ENCODE results near the gene VPS4A. TPM values are rescaled to one million over a fixed set of nuclear protein-coding genes. Genes with fewer than 3 reads are reported as not detected.
"Not testable (repeated sequence)": the region's sequence is repeated elsewhere in the genome, so short reads cannot be mapped to it uniquely, and the experiment has no call there.

Gene VPS4A
- total and polyA plus RNA-seq, 7 donors = 38.1 to 76.2 (median 56.5) TPM

DNA sequence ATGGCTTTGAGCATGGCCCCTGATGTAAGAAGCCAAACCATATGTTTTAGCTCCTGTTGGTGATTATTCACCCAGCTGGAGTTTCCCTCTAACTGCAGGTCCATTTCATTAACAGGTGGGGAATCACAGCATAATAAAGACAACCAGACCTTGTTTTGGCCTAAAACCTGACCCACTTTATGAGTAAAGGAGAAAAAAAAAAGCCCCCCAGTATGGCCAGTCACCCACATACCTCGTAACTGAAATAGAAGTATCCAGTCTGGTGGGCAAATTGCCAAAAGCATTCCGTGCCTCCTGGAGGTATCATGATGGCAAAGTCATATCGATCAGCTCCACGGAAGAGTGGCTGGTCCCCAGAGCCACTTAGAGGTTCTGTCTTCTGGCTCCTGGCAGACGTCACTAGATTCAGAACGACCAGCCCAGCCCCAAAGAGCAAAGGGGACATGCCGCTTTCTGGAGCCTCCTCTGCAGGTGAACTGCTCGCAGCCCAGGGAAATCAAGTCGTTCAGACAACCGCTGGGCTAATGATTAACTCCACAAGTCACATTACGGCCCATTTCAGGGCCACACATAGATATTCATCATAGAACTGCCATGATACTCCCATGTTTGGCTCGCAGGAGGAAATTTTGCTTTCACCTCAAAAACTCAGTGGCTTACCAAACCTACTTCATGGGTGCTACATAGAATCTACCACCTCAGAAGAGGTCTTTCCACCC is 40.3 kb downstream of the VPS4A start, which contains the start of gene TMED6:
TSS of gene TMED6 (minus strand) at position 478 of the 719 bp plus-strand sequence. CDS start at position 445, 33 bp downstream.
- 82 to 89% (median 85%) methylated on average over 12 of the region's 12 CpGs for WGBS, 3 donors
- Histone ChIP-seq H3K4me1 (peaks cover 5% of the 10 kb centered on the region), H3K27ac (no peak within 1 kb of the TSS), H3K36me3 (ENCODE audit: insufficient read depth in 1 of 2, low read depth in 1 of 2) (peaks cover 2 to 65% of the 10 kb centered on the region in 2 donors), H3K27me3 (ENCODE audit: insufficient read depth in 3 of 3, low read length in 2 of 3) (no peaks in the 10 kb centered on the region), H3K9me3 (no peaks in the 10 kb centered on the region), H3K4me3 (no peak within 1 kb of the TSS)
- DNase-seq = no peak
- intact Hi-C loops (cut with DNase I) = no loop called here
- no peak for ATAC-seq
- TF ChIP-seq, protein P1, sequence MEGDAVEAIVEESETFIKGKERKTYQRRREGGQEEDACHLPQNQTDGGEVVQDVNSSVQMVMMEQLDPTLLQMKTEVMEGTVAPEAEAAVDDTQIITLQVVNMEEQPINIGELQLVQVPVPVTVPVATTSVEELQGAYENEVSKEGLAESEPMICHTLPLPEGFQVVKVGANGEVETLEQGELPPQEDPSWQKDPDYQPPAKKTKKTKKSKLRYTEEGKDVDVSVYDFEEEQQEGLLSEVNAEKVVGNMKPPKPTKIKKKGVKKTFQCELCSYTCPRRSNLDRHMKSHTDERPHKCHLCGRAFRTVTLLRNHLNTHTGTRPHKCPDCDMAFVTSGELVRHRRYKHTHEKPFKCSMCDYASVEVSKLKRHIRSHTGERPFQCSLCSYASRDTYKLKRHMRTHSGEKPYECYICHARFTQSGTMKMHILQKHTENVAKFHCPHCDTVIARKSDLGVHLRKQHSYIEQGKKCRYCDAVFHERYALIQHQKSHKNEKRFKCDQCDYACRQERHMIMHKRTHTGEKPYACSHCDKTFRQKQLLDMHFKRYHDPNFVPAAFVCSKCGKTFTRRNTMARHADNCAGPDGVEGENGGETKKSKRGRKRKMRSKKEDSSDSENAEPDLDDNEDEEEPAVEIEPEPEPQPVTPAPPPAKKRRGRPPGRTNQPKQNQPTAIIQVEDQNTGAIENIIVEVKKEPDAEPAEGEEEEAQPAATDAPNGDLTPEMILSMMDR (IDR thresholded peaks at IDR 0.05) = no peak

DNA sequence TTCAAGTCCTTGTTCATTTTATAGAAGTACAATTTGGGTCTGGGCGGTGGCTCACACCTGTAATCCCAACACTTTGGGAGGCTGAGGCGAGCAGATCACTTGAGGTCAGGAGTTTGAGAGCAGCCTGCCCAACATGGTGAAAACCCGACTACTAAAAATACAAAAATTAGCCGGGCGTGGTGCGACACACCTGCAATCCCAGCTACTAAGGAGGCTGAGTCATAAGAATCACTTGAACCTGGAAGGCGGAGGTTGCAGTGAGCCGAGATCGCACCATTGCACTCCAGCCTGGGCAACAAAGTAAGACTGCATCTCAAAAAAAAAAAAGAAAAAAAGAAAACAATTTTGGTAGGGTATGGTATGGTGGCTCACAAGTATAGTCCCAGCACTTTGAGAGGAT is 48.9 kb downstream of the VPS4A start:
- peaks cover 2 to 52% of the 10 kb centered on the region in 2 donors for H3K36me3 ChIP-seq (ENCODE audit: insufficient read depth in 1 of 2, low read depth in 1 of 2)
- ATAC-seq; DNase-seq; intact Hi-C loops (cut with DNase I); H3K4me3 ChIP-seq; H3K9me3 ChIP-seq; H3K27me3 ChIP-seq (ENCODE audit: insufficient read depth in 3 of 3, low read length in 2 of 3); H3K27ac ChIP-seq: not testable (repeated sequence)
- H3K4me1 ChIP-seq = peaks cover 13% of the 10 kb centered on the region
- 96 to 97% (median 97%) methylated on average over 9 of the region's 9 CpGs for WGBS, 3 donors

DNA sequence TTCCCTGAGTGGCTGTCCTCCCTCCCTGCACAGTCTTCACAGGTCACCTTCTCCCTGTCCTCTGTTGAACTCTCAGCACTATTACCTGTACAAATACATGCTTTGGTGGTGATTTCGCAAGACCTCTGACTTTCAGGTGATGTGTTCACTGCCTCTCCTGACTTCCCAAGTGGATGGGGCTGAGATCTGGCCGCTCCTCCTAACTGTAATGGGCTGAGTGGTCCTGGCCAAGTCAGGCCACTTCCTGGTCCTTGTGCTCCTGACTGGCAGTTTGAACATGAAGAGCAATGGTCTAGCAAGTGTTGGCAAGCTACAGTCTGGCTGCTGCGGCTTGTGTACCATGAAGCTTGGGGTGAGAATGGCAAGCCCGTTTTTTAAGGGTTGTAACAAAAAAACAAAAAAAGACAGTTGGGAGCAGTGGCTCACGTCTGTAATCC is 52.1 kb downstream of the VPS4A start:
- TF ChIP-seq, protein P1 (IDR thresholded peaks at IDR 0.05) = no peak
- H3K4me3 ChIP-seq = no peak overlapping the region
- 84 to 92% (median 89%) methylated on average over 5 of the region's 5 CpGs for WGBS, 3 donors
- peaks cover 7 to 74% of the 10 kb centered on the region in 2 donors for H3K36me3 ChIP-seq (ENCODE audit: insufficient read depth in 1 of 2, low read depth in 1 of 2)
- no peaks in the 10 kb centered on the region for H3K9me3 ChIP-seq
- no peaks in the 10 kb centered on the region for H3K4me1 ChIP-seq
- intact Hi-C loops (cut with DNase I) = no loop called here
- peak in 1 of 4 donors; percentile 41 for ATAC-seq
- no peak overlapping the region for H3K27ac ChIP-seq
- no peak for DNase-seq
- H3K27me3 ChIP-seq (ENCODE audit: insufficient read depth in 3 of 3, low read length in 2 of 3) = no peaks in the 10 kb centered on the region

DNA sequence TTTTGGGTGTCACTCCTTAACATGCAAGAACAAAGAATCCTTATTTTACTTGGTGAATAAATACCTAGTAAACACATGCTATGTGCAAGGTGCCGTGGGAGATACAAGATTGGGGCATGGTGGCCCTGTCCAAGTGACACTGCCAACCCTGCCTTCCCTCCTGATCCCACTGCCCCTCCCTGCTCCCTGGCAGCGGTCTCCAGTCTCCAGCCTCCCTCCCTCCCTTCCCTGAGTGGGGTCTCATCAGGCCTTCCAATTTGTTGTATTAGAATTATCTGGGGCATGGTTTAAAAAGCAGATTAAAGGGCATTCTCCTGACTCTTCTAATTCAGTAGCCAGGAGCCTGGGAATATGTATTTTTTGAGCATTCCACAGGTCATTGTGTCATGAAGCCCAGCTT is 52.9 kb downstream of the VPS4A start:
- TF ChIP-seq, protein P1 (IDR thresholded peaks at IDR 0.05) = no peak
- Histone ChIP-seq H3K9me3 (no peaks in the 10 kb centered on the region), H3K36me3 (ENCODE audit: insufficient read depth in 1 of 2, low read depth in 1 of 2) (peaks cover 8 to 82% of the 10 kb centered on the region in 2 donors), H3K27me3 (ENCODE audit: insufficient read depth in 3 of 3, low read length in 2 of 3) (no peaks in the 10 kb centered on the region), H3K4me3 (no peak overlapping the region), H3K27ac (no peak overlapping the region), H3K4me1 (no peaks in the 10 kb centered on the region)
- 77 to 91% (median 83%) methylated on average over 2 of the region's 2 CpGs for WGBS, 3 donors
- intact Hi-C loops (cut with DNase I) = no loop called here
- no peak for ATAC-seq
- no peak for DNase-seq

DNA sequence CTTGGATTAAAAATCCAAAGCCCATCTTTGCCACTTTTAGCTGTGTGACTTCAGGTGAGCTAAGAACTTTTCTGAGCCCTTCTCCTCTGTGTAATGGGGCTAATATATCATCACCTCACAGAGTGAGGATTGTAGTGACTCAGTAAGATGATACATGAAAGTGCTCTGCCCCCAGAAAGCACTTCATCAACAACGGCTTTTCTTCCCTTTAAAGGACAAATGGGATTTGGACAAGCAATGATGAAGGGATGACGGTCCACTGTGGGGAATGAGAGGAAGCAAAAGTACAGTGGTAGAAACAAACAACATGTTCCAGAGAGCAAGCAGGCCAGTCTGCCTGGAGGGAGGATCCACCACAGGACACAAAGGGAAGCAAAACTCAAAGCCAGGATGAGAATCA is 54.8 kb downstream of the VPS4A start:
- intact Hi-C loops (cut with DNase I) = no loop called here
- no peaks in the 10 kb centered on the region for H3K9me3 ChIP-seq
- H3K27ac ChIP-seq = no peak overlapping the region
- ATAC-seq = no peak
- no peaks in the 10 kb centered on the region for H3K4me1 ChIP-seq
- H3K27me3 ChIP-seq (ENCODE audit: insufficient read depth in 3 of 3, low read length in 2 of 3) = no peaks in the 10 kb centered on the region
- 76 to 83% (median 83%) methylated on average over 2 of the region's 2 CpGs for WGBS, 3 donors
- TF ChIP-seq, protein P1 (IDR thresholded peaks at IDR 0.05) = no peak
- H3K36me3 ChIP-seq (ENCODE audit: insufficient read depth in 1 of 2, low read depth in 1 of 2) = peaks cover 8 to 87% of the 10 kb centered on the region in 2 donors
- no peak for DNase-seq
- H3K4me3 ChIP-seq = no peak overlapping the region
